ENCODE results near the gene NEDD4. TPM values are rescaled to one million over a fixed set of nuclear protein-coding genes. Genes with fewer than 3 reads are reported as not detected.

NEDD4 gene
- polyA plus RNA-seq (2013, experiment 1 of 2), result 4.0 TPM
- 4.4 TPM for polyA plus RNA-seq (2013, experiment 2 of 2)

DNA sequence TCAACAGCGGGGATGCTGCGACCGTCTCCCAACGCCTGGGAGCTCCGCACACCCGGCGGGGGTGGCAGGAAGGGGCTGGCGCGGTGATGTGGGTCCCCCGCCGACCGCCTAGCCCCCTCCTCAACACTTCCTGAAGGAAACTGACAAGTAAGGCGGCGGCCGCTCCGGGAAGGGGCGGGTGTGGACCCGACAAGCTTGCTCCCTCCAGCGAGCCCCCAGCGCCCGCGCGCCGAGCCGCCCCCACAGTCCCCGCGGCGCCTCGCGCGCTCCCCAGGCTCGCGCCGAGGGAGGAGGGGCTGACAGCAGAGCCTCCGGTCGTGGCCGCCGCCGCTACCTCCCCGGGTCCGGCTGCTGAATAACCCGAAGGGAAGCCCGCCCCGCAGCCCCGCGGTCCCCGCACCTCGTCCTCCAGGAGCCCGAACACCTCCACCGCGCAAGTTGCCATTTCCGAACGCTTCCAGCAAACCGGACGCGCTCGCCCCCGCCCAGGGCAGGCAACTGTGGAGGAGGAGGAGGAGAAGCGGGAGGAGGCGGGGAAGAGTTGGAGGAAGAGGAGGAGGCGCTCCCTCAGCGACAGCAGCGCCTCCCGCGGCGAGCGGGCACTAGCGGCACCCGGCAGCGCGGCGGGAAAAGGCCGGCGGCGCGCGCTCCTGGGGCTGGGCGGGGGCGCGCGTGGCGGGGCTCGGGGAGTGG lies at the start of gene NEDD4:
TSS of gene NEDD4 (minus strand) at position 502 of the 693 bp plus-strand sequence. CDS start at position 445, 57 bp downstream.
- Histone ChIP-seq H3K36me3 (ENCODE audit: insufficient read depth, low read length) (no peaks in the 10 kb centered on the region), H3K4me3 (ENCODE audit: low read length) (peak within 1 kb of the TSS; percentile 71), H3K4me1 (ENCODE audit: insufficient read depth, low read length) (peaks cover 12% of the 10 kb centered on the region; the same call in 1 of the 2 replicates), H3K9ac (ENCODE audit: low read depth, low read length) (peak within 1 kb of the TSS; percentile 60), H3K27me3 (ENCODE audit: insufficient read depth, low read length) (peaks cover 41% of the 10 kb centered on the region), H3K9me3 (ENCODE audit: insufficient read depth, low read depth, low read length) (no peaks in the 10 kb centered on the region), H3K27ac (ENCODE audit: low read depth, low read length) (peak within 1 kb of the TSS; percentile 29; the same call in 1 of the 2 replicates)
- under 1% methylated on average over 83 of the region's 83 CpGs for WGBS

DNA sequence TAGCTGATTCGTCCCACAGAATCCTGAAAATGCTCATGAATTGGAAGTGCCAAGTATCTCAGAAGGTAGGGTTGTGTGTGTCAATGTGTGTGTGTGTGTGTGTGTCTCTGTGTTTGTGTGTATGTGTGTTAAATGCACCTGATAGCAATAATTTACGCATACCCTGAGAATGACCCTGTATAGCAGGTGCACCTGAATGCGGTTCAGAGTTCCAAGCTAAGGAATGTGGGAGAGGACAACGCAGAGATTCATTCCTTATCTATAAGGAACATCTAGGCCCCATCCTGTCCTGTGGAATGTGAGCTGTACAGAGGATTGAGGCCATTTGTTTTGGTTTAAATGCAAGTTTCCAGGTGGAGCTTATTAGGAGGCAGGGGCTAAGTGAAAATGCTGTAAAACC lies 49.1 kb upstream of the NEDD4 start:
- Histone ChIP-seq H3K27ac (ENCODE audit: low read depth, low read length) (no peak overlapping the region), H3K9me3 (ENCODE audit: insufficient read depth, low read depth, low read length) (no peaks in the 10 kb centered on the region), H3K4me1 (ENCODE audit: insufficient read depth, low read length) (peaks cover 15% of the 10 kb centered on the region; the same call in 1 of the 2 replicates), H3K9ac (ENCODE audit: low read depth, low read length) (no peak overlapping the region), H3K36me3 (ENCODE audit: insufficient read depth, low read length) (no peaks in the 10 kb centered on the region), H3K4me3 (ENCODE audit: low read length) (no peak overlapping the region), H3K27me3 (ENCODE audit: insufficient read depth, low read length) (no peaks in the 10 kb centered on the region)
- WGBS, result 93% methylated on average over 4 of the region's 4 CpGs

DNA sequence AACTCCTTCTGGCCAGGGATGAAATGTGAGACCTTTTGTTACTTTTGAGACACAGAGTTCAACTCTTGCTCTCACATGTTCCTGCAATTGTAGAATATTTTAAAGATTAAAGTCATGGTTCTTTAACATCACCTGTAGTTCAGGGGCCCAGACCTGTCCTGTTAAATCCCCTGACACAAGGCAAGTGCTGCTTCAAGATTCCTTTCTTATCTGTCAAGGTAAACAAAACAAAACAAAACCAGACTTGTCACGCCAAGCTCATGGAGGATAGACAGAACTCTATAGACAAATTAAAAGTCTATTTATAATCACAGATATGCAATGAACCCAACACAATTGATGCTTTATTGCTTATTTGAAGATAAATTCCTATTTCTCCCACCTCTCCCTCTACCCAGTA lies 48.6 kb upstream of the NEDD4 start:
- WGBS, result 70% methylated on average over 1 of the region's 1 CpG
- peaks cover 15% of the 10 kb centered on the region; the same call in 1 of the 2 replicates for H3K4me1 ChIP-seq (ENCODE audit: insufficient read depth, low read length)
- no peaks in the 10 kb centered on the region for H3K27me3 ChIP-seq (ENCODE audit: insufficient read depth, low read length)
- H3K9ac ChIP-seq (ENCODE audit: low read depth, low read length), result no peak overlapping the region
- H3K4me3 ChIP-seq (ENCODE audit: low read length), result no peak overlapping the region
- no peaks in the 10 kb centered on the region for H3K36me3 ChIP-seq (ENCODE audit: insufficient read depth, low read length)
- H3K27ac ChIP-seq (ENCODE audit: low read depth, low read length), result no peak overlapping the region
- no peaks in the 10 kb centered on the region for H3K9me3 ChIP-seq (ENCODE audit: insufficient read depth, low read depth, low read length)

DNA sequence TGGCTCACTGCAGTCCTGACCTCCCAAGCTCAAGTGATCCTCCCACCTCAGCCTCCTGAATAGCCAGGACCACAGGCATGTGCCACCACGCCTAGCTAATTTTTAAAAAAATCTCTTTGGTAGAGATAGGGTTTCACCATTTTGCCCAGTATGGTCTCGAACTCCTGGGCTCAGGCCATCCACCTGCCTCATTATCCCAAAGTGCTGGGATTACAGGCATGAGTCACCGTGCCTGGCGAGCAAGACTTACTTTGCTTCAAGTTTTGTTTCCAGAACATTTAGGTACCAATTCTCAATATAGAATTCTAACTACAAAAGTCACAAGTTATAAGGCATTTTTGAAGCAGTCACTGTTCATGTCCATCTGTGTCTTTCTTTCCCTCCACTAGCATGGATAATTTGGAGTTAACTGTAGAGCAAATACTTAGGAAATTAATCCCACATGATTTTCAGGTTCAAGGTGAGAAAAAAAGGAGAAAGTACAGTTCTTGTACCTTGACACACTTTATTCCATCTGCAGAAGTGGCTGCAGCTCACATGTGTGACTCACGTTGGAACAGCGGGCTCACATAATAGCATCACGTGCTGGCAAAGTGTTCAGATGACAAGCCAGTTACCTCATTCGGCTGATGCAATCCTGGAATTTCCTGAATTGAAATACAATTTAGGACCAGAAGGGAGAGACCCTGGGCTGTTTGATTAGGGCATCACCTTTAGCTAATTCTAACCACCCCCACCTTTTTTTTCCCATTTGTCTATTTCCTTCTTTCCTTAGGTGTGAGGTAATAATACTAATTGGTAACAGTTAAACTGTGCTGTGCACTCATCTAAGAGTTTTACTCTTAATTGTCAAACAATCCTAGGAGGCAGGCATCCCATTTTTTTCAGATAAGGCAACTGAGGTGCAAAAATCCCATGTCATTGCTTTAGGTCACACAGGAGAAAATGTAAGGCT lies 46.9 kb upstream of the NEDD4 start:
- Histone ChIP-seq H3K9me3 (ENCODE audit: insufficient read depth, low read depth, low read length) (no peaks in the 10 kb centered on the region), H3K9ac (ENCODE audit: low read depth, low read length) (no peak overlapping the region), H3K36me3 (ENCODE audit: insufficient read depth, low read length) (no peaks in the 10 kb centered on the region), H3K4me1 (ENCODE audit: insufficient read depth, low read length) (peaks cover 15% of the 10 kb centered on the region; the same call in 1 of the 2 replicates), H3K27ac (ENCODE audit: low read depth, low read length) (no peak overlapping the region), H3K27me3 (ENCODE audit: insufficient read depth, low read length) (no peaks in the 10 kb centered on the region), H3K4me3 (ENCODE audit: low read length) (no peak overlapping the region)
- 83% methylated on average over 8 of the region's 8 CpGs for WGBS

DNA sequence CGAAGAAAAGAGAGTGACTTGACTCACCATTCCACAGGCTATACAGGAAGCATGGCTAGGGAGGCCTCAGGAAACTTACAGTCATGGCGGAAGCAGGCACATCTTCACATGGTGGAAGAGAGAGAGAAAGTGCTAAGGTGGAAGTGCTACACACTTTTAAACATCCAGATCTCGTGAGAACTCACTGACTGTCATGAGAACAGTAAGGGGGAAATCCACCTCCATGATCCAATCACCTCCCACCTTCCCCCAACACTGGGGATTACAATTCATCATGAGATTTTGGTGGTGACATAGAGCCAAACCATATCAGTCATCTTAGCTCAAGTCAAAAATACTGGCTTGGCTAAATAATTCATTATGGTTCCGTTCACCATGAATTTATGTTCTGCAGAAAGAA lies 45.3 kb upstream of the NEDD4 start:
- no peak overlapping the region for H3K27ac ChIP-seq (ENCODE audit: low read depth, low read length)
- H3K4me3 ChIP-seq (ENCODE audit: low read length), result no peak overlapping the region
- H3K27me3 ChIP-seq (ENCODE audit: insufficient read depth, low read length), result no peaks in the 10 kb centered on the region
- 87% methylated on average over 3 of the region's 4 CpGs for WGBS
- peaks cover 15% of the 10 kb centered on the region; the same call in 1 of the 2 replicates for H3K4me1 ChIP-seq (ENCODE audit: insufficient read depth, low read length)
- no peaks in the 10 kb centered on the region for H3K9me3 ChIP-seq (ENCODE audit: insufficient read depth, low read depth, low read length)
- H3K36me3 ChIP-seq (ENCODE audit: insufficient read depth, low read length), result no peaks in the 10 kb centered on the region
- no peak overlapping the region for H3K9ac ChIP-seq (ENCODE audit: low read depth, low read length)

DNA sequence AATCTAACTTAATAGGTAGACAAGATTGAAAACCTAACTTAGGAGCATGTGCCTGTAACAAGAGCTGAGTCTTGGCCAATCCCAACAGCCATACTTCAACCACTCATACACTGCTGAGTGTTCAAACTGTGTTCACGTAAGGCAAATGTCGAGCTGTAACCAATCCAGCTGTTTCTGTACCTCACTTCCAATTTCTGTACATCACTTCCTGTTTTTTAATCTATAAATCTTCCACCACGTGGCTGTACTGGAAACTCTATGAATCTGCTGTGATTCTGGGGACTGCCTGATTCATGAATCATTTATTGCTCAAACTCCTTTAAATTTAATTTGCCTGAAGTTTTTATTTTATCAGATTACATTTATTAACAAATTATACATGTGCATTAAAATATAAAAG lies 44.6 kb upstream of the NEDD4 start:
- no peaks in the 10 kb centered on the region for H3K36me3 ChIP-seq (ENCODE audit: insufficient read depth, low read length)
- no peaks in the 10 kb centered on the region for H3K27me3 ChIP-seq (ENCODE audit: insufficient read depth, low read length)
- H3K27ac ChIP-seq (ENCODE audit: low read depth, low read length), result no peak overlapping the region
- WGBS, result 93% methylated on average over 3 of the region's 3 CpGs
- H3K9ac ChIP-seq (ENCODE audit: low read depth, low read length), result no peak overlapping the region
- peaks cover 10% of the 10 kb centered on the region; the same call in 1 of the 2 replicates for H3K4me1 ChIP-seq (ENCODE audit: insufficient read depth, low read length)
- H3K4me3 ChIP-seq (ENCODE audit: low read length), result no peak overlapping the region
- no peaks in the 10 kb centered on the region for H3K9me3 ChIP-seq (ENCODE audit: insufficient read depth, low read depth, low read length)

DNA sequence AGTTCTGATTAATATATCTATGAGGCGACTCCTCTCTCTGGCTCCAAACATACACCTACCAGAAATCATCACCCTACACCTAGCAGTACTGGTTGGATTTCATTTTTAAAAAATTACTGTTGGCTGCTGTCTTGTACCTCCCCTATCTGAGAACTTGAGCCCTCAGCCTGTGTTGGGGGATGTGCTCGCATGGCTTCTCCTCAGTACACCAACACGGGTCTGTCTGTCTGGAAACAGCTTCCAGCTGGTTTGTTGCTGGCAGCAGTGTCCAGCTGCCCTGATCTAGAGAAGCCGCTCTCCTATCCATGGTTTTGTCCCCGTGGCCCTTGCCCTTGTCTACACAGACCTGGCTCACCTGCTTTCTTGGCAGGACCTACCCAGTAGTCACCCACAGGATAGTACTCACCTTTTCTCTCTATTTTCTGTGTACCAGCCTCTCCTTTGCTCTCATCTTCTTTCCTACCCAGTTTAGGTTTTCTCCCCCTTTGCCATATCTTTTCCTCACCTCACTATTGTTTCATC lies 43.2 kb upstream of the NEDD4 start:
- Histone ChIP-seq H3K36me3 (ENCODE audit: insufficient read depth, low read length) (no peaks in the 10 kb centered on the region), H3K9ac (ENCODE audit: low read depth, low read length) (no peak overlapping the region), H3K4me3 (ENCODE audit: low read length) (no peak overlapping the region), H3K27me3 (ENCODE audit: insufficient read depth, low read length) (no peaks in the 10 kb centered on the region), H3K4me1 (ENCODE audit: insufficient read depth, low read length) (peaks cover 3% of the 10 kb centered on the region; the same call in 1 of the 2 replicates), H3K9me3 (ENCODE audit: insufficient read depth, low read depth, low read length) (no peaks in the 10 kb centered on the region), H3K27ac (ENCODE audit: low read depth, low read length) (no peak overlapping the region)
- 92% methylated on average over 4 of the region's 5 CpGs for WGBS

DNA sequence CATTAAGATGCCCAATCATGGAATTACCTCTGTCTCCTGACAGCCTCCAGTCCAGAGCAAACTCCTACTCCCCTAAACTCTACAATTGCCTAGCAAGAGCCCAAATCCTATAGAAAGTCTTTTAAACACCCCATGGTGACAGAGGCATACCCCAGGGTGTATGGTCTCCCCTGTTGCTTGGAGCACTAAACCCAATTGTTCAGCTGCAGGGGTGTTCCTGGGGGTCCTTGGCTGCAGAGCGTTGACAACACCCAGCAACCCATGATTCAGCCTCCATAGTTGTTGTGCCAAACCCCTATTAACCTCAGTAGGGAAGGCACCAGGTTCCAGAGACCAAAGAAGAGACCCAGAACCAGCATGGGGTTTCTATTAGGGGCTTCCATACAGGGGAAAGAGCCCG lies 41.8 kb upstream of the NEDD4 start:
- WGBS, result 95% methylated on average over 2 of the region's 2 CpGs
- Histone ChIP-seq H3K36me3 (ENCODE audit: insufficient read depth, low read length) (no peaks in the 10 kb centered on the region), H3K27me3 (ENCODE audit: insufficient read depth, low read length) (no peaks in the 10 kb centered on the region), H3K4me1 (ENCODE audit: insufficient read depth, low read length) (no peaks in the 10 kb centered on the region; the same call in 1 of the 2 replicates), H3K9me3 (ENCODE audit: insufficient read depth, low read depth, low read length) (no peaks in the 10 kb centered on the region), H3K4me3 (ENCODE audit: low read length) (no peak overlapping the region), H3K27ac (ENCODE audit: low read depth, low read length) (no peak overlapping the region), H3K9ac (ENCODE audit: low read depth, low read length) (no peak overlapping the region)

DNA sequence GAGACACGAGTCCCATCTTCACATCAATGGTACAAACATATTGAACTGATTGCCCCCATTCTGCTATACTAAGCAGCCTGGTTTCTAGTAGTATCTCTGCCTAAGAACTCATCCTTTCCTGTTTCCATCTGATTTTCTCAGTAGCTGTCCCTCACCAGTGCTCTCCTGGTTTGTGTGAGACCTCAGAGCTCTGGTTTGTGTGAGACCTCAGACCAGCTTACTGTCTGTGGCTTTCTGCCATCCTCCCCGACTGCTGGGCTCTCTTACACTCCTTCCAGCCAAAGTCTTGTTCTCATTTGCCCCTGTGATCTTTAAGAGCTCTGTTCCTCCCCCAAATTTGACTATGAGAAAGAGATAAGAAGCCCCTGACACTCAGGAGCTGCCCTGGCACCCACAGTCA lies 41.1 kb upstream of the NEDD4 start:
- Histone ChIP-seq H3K4me3 (ENCODE audit: low read length) (no peak overlapping the region), H3K27ac (ENCODE audit: low read depth, low read length) (no peak overlapping the region), H3K4me1 (ENCODE audit: insufficient read depth, low read length) (no peaks in the 10 kb centered on the region), H3K9ac (ENCODE audit: low read depth, low read length) (no peak overlapping the region), H3K27me3 (ENCODE audit: insufficient read depth, low read length) (no peaks in the 10 kb centered on the region), H3K36me3 (ENCODE audit: insufficient read depth, low read length) (no peaks in the 10 kb centered on the region), H3K9me3 (ENCODE audit: insufficient read depth, low read depth, low read length) (no peaks in the 10 kb centered on the region)
- 85% methylated on average over 2 of the region's 2 CpGs for WGBS

DNA sequence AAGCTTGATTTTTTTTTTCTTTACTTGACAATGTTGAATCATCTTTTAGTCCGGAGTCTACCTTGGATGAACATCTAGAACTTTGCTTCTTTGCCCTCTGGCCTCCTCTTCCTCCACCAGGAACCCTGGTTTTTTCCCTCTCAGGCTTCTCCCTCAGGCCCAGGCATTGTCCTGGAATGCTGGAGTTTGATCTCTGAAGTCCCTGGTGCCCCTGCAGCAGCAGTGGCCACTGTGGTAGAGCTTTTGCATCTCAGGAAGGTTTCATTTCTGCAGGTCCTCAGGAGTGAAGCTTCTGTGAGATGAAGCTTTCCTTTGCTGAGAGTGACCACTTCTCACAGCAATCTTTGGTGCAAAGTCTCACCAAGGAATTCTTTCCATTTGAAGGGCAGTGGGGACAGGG lies 39.0 kb upstream of the NEDD4 start:
- no peaks in the 10 kb centered on the region for H3K27me3 ChIP-seq (ENCODE audit: insufficient read depth, low read length)
- no peaks in the 10 kb centered on the region for H3K9me3 ChIP-seq (ENCODE audit: insufficient read depth, low read depth, low read length)
- H3K9ac ChIP-seq (ENCODE audit: low read depth, low read length), result no peak overlapping the region
- H3K36me3 ChIP-seq (ENCODE audit: insufficient read depth, low read length), result no peaks in the 10 kb centered on the region
- H3K4me1 ChIP-seq (ENCODE audit: insufficient read depth, low read length), result no peaks in the 10 kb centered on the region
- H3K27ac ChIP-seq (ENCODE audit: low read depth, low read length), result no peak overlapping the region
- no peak overlapping the region for H3K4me3 ChIP-seq (ENCODE audit: low read length)
- WGBS, result 100% methylated on average over 1 of the region's 1 CpG

DNA sequence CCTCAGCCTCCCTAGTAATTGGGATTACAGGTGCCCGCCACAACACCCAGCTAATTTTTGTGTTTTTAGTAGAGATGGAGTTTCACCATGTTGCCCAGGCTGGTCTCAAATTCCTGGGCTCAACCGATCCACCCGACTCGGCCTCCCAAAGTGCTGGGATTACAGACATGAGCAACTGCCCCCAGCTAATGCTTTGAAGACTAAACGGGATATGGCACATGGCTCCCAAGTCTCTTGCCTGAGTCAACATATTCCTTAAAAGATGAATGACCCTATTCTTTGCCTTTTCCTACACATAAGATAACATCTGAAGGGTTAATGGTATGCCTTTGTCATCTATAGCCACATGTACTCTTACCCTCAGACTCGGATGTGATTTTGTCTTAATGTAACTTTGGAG lies 38.4 kb upstream of the NEDD4 start:
- H3K4me1 ChIP-seq (ENCODE audit: insufficient read depth, low read length), result no peaks in the 10 kb centered on the region
- no peak overlapping the region for H3K9ac ChIP-seq (ENCODE audit: low read depth, low read length)
- WGBS, result 92% methylated on average over 6 of the region's 6 CpGs
- H3K9me3 ChIP-seq (ENCODE audit: insufficient read depth, low read depth, low read length), result no peaks in the 10 kb centered on the region
- no peaks in the 10 kb centered on the region for H3K36me3 ChIP-seq (ENCODE audit: insufficient read depth, low read length)
- H3K27ac ChIP-seq (ENCODE audit: low read depth, low read length), result no peak overlapping the region
- H3K27me3 ChIP-seq (ENCODE audit: insufficient read depth, low read length), result no peaks in the 10 kb centered on the region
- H3K4me3 ChIP-seq (ENCODE audit: low read length), result no peak overlapping the region
